ENCODE results near the gene GNAZ.
"Not testable (repeated sequence)": the region's sequence is repeated elsewhere in the genome, so short reads cannot be mapped to it uniquely, and the experiment has no call there.

The GNAZ gene

GRCh38 chr22:23131931-23132330 is 61.6 kb downstream of the GNAZ start:
- in situ Hi-C loops (cut with HindIII; ENCODE audit: low pct_unique_long_range_greater_than_20kb, low sequenced_read_pairs) = no loop called here
- DNase-seq (ENCODE audit: low read depth in 1 of 2, low spot score in 1 of 2) = no peak
- no peak for TF ChIP-seq JUND (IDR thresholded peaks at IDR 0.05; ENCODE audit: low read depth)

GRCh38 chr22:23132376-23133091 is 62.2 kb downstream of the GNAZ start:
- no peak for DNase-seq (ENCODE audit: low read depth in 1 of 2, low spot score in 1 of 2)
- TF ChIP-seq JUND (IDR thresholded peaks at IDR 0.05; ENCODE audit: low read depth) = no peak
- in situ Hi-C loops (cut with HindIII; ENCODE audit: low pct_unique_long_range_greater_than_20kb, low sequenced_read_pairs) = no loop called here

- no peak for DNase-seq (ENCODE audit: low read depth in 1 of 2, low spot score in 1 of 2)
- in situ Hi-C loops (cut with HindIII; ENCODE audit: low pct_unique_long_range_greater_than_20kb, low sequenced_read_pairs) = no loop called here
- TF ChIP-seq JUND (IDR thresholded peaks at IDR 0.05; ENCODE audit: low read depth) = no peak
Measured at GRCh38 chr22:23133922-23134321, 63.6 kb downstream of the GNAZ start.

GRCh38 chr22:23136991-23137390 is 66.7 kb downstream of the GNAZ start:
- in situ Hi-C loops (cut with HindIII; ENCODE audit: low pct_unique_long_range_greater_than_20kb, low sequenced_read_pairs); DNase-seq (ENCODE audit: low read depth in 1 of 2, low spot score in 1 of 2): not testable (repeated sequence)

- no peak for TF ChIP-seq JUND (IDR thresholded peaks at IDR 0.05; ENCODE audit: low read depth)
- in situ Hi-C loops (cut with HindIII; ENCODE audit: low pct_unique_long_range_greater_than_20kb, low sequenced_read_pairs) = no loop called here
- no peak for DNase-seq (ENCODE audit: low read depth in 1 of 2, low spot score in 1 of 2)
Measured at GRCh38 chr22:23137468-23137867, 67.1 kb downstream of the GNAZ start.

GRCh38 chr22:23137905-23138561 is 67.7 kb downstream of the GNAZ start:
- no peak for TF ChIP-seq JUND (IDR thresholded peaks at IDR 0.05; ENCODE audit: low read depth)
- DNase-seq (ENCODE audit: low read depth in 1 of 2, low spot score in 1 of 2) = no peak
- in situ Hi-C loops (cut with HindIII; ENCODE audit: low pct_unique_long_range_greater_than_20kb, low sequenced_read_pairs) = no loop called here

- in situ Hi-C loops (cut with HindIII; ENCODE audit: low pct_unique_long_range_greater_than_20kb, low sequenced_read_pairs) = no loop called here
- TF ChIP-seq JUND (IDR thresholded peaks at IDR 0.05; ENCODE audit: low read depth) = no peak
- DNase-seq (ENCODE audit: low read depth in 1 of 2, low spot score in 1 of 2) = no peak
Measured at GRCh38 chr22:23138584-23139435, 68.5 kb downstream of the GNAZ start.

GRCh38 chr22:23140385-23140784 is 70.1 kb downstream of the GNAZ start:
- no peak for TF ChIP-seq JUND (IDR thresholded peaks at IDR 0.05; ENCODE audit: low read depth)
- DNase-seq (ENCODE audit: low read depth in 1 of 2, low spot score in 1 of 2) = no peak
- in situ Hi-C loops (cut with HindIII; ENCODE audit: low pct_unique_long_range_greater_than_20kb, low sequenced_read_pairs) = no loop called here

- TF ChIP-seq JUND (IDR thresholded peaks at IDR 0.05; ENCODE audit: low read depth) = no peak
- DNase-seq (ENCODE audit: low read depth in 1 of 2, low spot score in 1 of 2) = no peak
- in situ Hi-C loops (cut with HindIII; ENCODE audit: low pct_unique_long_range_greater_than_20kb, low sequenced_read_pairs) = no loop called here
Measured at GRCh38 chr22:23142546-23143105, 72.3 kb downstream of the GNAZ start.

GRCh38 chr22:23143119-23143518 is 72.8 kb downstream of the GNAZ start:
- no peak for TF ChIP-seq JUND (IDR thresholded peaks at IDR 0.05; ENCODE audit: low read depth)
- in situ Hi-C loops (cut with HindIII; ENCODE audit: low pct_unique_long_range_greater_than_20kb, low sequenced_read_pairs) = no loop called here
- DNase-seq (ENCODE audit: low read depth in 1 of 2, low spot score in 1 of 2) = no peak

- DNase-seq (ENCODE audit: low read depth in 1 of 2, low spot score in 1 of 2) = no peak
- in situ Hi-C loops (cut with HindIII; ENCODE audit: low pct_unique_long_range_greater_than_20kb, low sequenced_read_pairs) = no loop called here
- TF ChIP-seq JUND (IDR thresholded peaks at IDR 0.05; ENCODE audit: low read depth) = no peak
Measured at GRCh38 chr22:23144432-23144831, 74.1 kb downstream of the GNAZ start.

- in situ Hi-C loops (cut with HindIII; ENCODE audit: low pct_unique_long_range_greater_than_20kb, low sequenced_read_pairs) = no loop called here
- no peak for TF ChIP-seq JUND (IDR thresholded peaks at IDR 0.05; ENCODE audit: low read depth)
Measured at GRCh38 chr22:23144932-23145877, 74.9 kb downstream of the GNAZ start, which contains the start of gene RAB36. TSS of gene RAB36 (plus strand) at chr22:23145477. CDS start at chr22:23146617, 1,140 bp downstream.

More at GRCh38 chr22:23144932-23145877, 74.9 kb downstream of the GNAZ start, which contains the start of gene RAB36:
- DNase-seq (ENCODE audit: low read depth in 1 of 2, low spot score in 1 of 2) = peak; percentile 40 to 96

All from T47D (cell line).